Activated B cell treated with CpG ODN at 0.5 μM for 24 hours (primary cell): Measurements from ENCODE around the gene FER. TPM values are rescaled to one million over a fixed set of nuclear protein-coding genes. Genes with fewer than 3 reads are reported as not detected.

Experiments
- ATAC-seq: fragments of 200-7000 bp; cut with Tn5 transposase; one replicate; pipeline ENCODE4 v1.10.0; 2021; ENCODE audit warnings: low read depth, mild to moderate bottlenecking, moderate library complexity
- CTCF ChIA-PET: fragments of 350-600 bp; sonication (Branson Sonifier 250); formaldehyde crosslinking; loops from one replicate; lab custom pipeline; 2021; ENCODE audit warnings: antibody characterized with exemption; lab: Charles Lee
- POLR2A ChIA-PET: fragments of 350-600 bp; sonication (Branson Sonifier 250); formaldehyde crosslinking; loops from one replicate; lab custom pipeline; 2021; ENCODE audit warnings: antibody characterized with exemption; lab: Charles Lee
- DNase-seq: peaks from one replicate; pipeline ENCODE4 v3.0.0; 2022
- H3K27ac Mint-ChIP-seq: one replicate; pipeline ENCODE4 v1.8.0; 2020; ENCODE audit warnings: mixed read lengths
- H3K27me3 Mint-ChIP-seq: one replicate; pipeline ENCODE4 v1.8.0; 2021; ENCODE audit warnings: mixed read lengths
- H3K36me3 Mint-ChIP-seq: one replicate; pipeline ENCODE4 v1.8.0; 2021; ENCODE audit warnings: low read depth, mixed read lengths
- H3K4me1 Mint-ChIP-seq: one replicate; pipeline ENCODE4 v1.8.0; 2021; ENCODE audit warnings: mixed read lengths
- H3K4me3 Mint-ChIP-seq: one replicate; pipeline ENCODE4 v1.8.0; 2020; ENCODE audit warnings: mild to moderate bottlenecking, mixed read lengths
- H3K9me3 Mint-ChIP-seq: one replicate; pipeline ENCODE4 v1.8.0; 2020; ENCODE audit warnings: mixed read lengths
- intact Hi-C: fragments of 100-400 bp; cut with micrococcal nuclease; formaldehyde crosslinking; loops from one replicate; pipeline ENCODE4 v1.15.1; 2024
- total RNA-seq: library from RNA; stranded (reverse); gene quantifications from 2 replicates; pipeline ENCODE4 v1.2.3, GENCODE V29; 2022
- TF ChIP-seq, protein P1 (sequence below): fragments of 200-600 bp; IDR thresholded peaks from one replicate; pipeline ENCODE4 v1.8.0; 2022; ENCODE audit warnings: antibody characterized with exemption, mild to moderate bottlenecking

Gene FER
- total RNA-seq, 1 donor from 2014 or later, result 17.3 TPM

GRCh38 chr5:108798513-108799265 lies 51.0 kb downstream of the FER start:
- Mint-ChIP-seq H3K36me3 (peaks cover 39% of the 10 kb centered on the region), H3K4me3 (no peak overlapping the region), H3K4me1 (peaks cover 6% of the 10 kb centered on the region), H3K9me3 (peaks cover 5% of the 10 kb centered on the region), H3K27me3 (no peaks in the 10 kb centered on the region), H3K27ac (no peak overlapping the region)
- ChIA-PET POLR2A (no interaction called here), CTCF (no interaction called here)
- TF ChIP-seq, protein P1, sequence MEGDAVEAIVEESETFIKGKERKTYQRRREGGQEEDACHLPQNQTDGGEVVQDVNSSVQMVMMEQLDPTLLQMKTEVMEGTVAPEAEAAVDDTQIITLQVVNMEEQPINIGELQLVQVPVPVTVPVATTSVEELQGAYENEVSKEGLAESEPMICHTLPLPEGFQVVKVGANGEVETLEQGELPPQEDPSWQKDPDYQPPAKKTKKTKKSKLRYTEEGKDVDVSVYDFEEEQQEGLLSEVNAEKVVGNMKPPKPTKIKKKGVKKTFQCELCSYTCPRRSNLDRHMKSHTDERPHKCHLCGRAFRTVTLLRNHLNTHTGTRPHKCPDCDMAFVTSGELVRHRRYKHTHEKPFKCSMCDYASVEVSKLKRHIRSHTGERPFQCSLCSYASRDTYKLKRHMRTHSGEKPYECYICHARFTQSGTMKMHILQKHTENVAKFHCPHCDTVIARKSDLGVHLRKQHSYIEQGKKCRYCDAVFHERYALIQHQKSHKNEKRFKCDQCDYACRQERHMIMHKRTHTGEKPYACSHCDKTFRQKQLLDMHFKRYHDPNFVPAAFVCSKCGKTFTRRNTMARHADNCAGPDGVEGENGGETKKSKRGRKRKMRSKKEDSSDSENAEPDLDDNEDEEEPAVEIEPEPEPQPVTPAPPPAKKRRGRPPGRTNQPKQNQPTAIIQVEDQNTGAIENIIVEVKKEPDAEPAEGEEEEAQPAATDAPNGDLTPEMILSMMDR, result no peak
- intact Hi-C loops, result no loop called here
- DNase-seq, result no peak
- no peak for ATAC-seq

GRCh38 chr5:108801301-108801700 lies 53.6 kb downstream of the FER start:
- POLR2A ChIA-PET, result no interaction called here
- no peak overlapping the region for H3K4me3 Mint-ChIP-seq

DNA sequence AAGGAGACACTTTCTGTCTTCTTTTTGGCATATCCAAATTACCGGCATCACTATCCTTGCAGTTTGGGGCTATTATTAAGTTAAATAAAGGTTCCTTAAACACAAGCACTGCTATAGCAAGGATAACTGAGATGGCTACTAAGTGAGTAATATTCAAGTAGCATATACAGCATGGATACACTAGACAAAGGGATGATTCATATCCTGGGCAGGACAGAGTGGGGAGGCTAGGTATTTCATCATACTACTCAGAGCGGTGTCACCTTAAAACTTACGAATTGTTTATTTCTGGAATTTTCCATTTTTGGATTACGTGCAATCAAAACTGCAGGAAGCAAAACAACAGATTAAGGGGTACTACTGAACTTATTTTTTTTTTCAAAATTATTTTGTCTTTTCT lies 54.1 kb downstream of the FER start:
- ChIA-PET CTCF (no interaction called here), POLR2A (no interaction called here)
- Mint-ChIP-seq H3K27ac (no peak overlapping the region), H3K9me3 (peaks cover 20% of the 10 kb centered on the region), H3K27me3 (no peaks in the 10 kb centered on the region), H3K36me3 (peaks cover 50% of the 10 kb centered on the region), H3K4me3 (no peak overlapping the region), H3K4me1 (peaks cover 6% of the 10 kb centered on the region)
- intact Hi-C loops, result no loop called here
- ATAC-seq, result no peak
- TF ChIP-seq, protein P1, result no peak
- DNase-seq, result no peak

More at GRCh38 chr5:108801301-108801700, 53.6 kb downstream of the FER start:
- Mint-ChIP-seq H3K36me3 (peaks cover 47% of the 10 kb centered on the region), H3K27ac (no peak overlapping the region), H3K4me1 (peaks cover 6% of the 10 kb centered on the region), H3K9me3 (peaks cover 17% of the 10 kb centered on the region), H3K27me3 (no peaks in the 10 kb centered on the region)
- CTCF ChIA-PET, result no interaction called here
- no peak for DNase-seq
- ATAC-seq, result no peak
- intact Hi-C loops, result no loop called here
- TF ChIP-seq, protein P1, result no peak

- intact Hi-C loops, result no loop called here
- CTCF ChIA-PET, result no interaction called here
- Mint-ChIP-seq H3K9me3 (peaks cover 21% of the 10 kb centered on the region), H3K36me3 (peaks cover 22% of the 10 kb centered on the region), H3K27ac (no peak overlapping the region), H3K4me1 (no peaks in the 10 kb centered on the region), H3K4me3 (no peak overlapping the region), H3K27me3 (no peaks in the 10 kb centered on the region)
- DNase-seq, result no peak
- TF ChIP-seq, protein P1, result no peak
- ATAC-seq, result no peak
- POLR2A ChIA-PET, result no interaction called here
These were observed 63.0 kb downstream of the FER start for GRCh38 chr5:108810717-108811116.

- DNase-seq (no peak), ATAC-seq (no peak)
- intact Hi-C loops, result no loop called here
- ChIA-PET POLR2A (no interaction called here), CTCF (no interaction called here)
- TF ChIP-seq, protein P1, result no peak
- Mint-ChIP-seq H3K27ac (no peak overlapping the region), H3K9me3 (peaks cover 5% of the 10 kb centered on the region), H3K4me1 (peaks cover 2% of the 10 kb centered on the region), H3K36me3 (peaks cover 9% of the 10 kb centered on the region), H3K4me3 (no peak overlapping the region), H3K27me3 (no peaks in the 10 kb centered on the region)
These were observed 66.0 kb downstream of the FER start for GRCh38 chr5:108813673-108814072.
